GM23248 (cell line): Measurements from ENCODE around the gene GRID2IP.

Source experiments
- EZH2 ChIP-seq: fragments of 200-600 bp; sonication (generic); IDR thresholded peaks from 2 replicates; pipeline ENCODE4 v1.6.1; 2018; ENCODE audit warnings: antibody characterized with exemption, mild to moderate bottlenecking; ENCODE audit not compliant: insufficient read depth, poor library complexity, severe bottlenecking
- EZH2phosphoT487 ChIP-seq: fragments of 200-600 bp; sonication (generic); IDR thresholded peaks from 2 replicates; pipeline ENCODE4 v1.6.1; 2018; ENCODE audit warnings: antibody characterized with exemption, moderate library complexity, mild to moderate bottlenecking, low read depth; ENCODE audit not compliant: insufficient read depth

GRCh38 chr7:6577369-6578113 is 26.3 kb upstream of the GRID2IP start, which contains the start of gene ZDHHC4:
- no peak for TF ChIP-seq EZH2
- TF ChIP-seq EZH2phosphoT487: no peak
